ENCODE data around the gene UMPS.

Gene UMPS

GRCh38 chr3:124730129-124730940 lies at the start of gene UMPS:
UMPS (plus strand) TSS chr3:124730452; CDS start chr3:124730472, 20 bp downstream.
- DNase-seq (ENCODE audit: low read depth, low spot score) = peak; percentile 35

DNA sequence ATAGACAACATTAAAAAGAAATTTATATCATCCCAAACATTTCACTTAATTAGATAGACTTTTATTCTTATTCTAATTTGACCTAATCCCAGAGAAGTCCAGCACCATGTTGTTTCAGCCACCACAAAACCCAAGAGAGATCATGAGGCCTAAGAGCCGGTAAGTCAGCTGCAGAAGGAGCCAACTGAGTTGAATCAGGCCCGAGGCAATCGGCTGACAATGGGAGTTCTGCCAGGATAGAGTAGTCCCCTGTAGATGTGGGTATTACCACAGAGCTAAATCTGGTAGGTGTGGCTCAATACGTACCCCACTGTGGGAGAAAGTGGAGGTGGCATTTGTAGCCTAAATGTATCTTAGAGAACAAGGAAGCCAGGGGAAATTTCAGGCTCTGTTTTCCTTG lies 49.7 kb upstream of the UMPS start:
- no peak for DNase-seq (ENCODE audit: low read depth, low spot score)

DNA sequence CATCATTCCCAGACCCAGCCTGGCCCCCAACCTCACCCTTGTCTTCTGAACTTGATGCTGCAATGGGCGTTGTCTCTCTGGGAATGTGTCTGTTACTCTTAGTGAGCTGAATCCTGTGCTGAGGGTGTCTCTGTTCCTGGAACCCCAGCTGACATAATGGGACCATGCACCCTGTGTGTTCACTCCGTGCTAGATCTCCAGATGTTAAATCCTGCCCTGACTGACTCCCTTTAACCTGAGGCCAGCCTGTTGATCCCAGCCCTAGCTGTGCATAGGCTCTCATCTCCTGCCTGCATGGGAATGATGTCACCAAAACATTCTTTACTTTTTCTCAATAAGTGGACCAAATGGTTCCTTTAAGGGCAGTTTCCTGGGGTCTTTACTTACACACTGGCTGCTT lies 48.0 kb upstream of the UMPS start:
- DNase-seq (ENCODE audit: low read depth, low spot score) = no peak

- DNase-seq (ENCODE audit: low read depth, low spot score) = no peak
Measured at GRCh38 chr3:124684459-124684858, 45.8 kb upstream of the UMPS start.

DNA sequence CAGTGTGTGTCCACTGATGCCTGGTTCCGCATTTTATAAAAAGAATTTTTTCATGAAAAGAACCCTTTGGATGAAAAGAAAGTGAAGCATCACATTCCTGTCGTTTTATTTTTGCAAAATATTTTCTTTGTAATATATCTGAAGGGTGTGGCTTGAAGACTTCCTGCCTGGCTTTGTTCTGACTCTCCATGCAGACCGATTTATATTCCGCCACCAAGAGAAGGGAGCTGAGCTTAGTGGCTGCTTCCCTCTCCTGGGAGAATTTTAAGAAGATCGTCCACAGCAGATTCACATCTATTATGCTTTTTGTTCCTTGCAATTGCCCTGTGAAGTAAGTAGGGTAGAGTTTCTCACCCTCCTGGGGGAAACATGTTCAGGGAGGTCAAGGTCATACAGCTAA lies 45.2 kb upstream of the UMPS start:
- DNase-seq (ENCODE audit: low read depth, low spot score) = no peak

- no peak for DNase-seq (ENCODE audit: low read depth, low spot score)
Measured at GRCh38 chr3:124685481-124685880, 44.8 kb upstream of the UMPS start.

DNA sequence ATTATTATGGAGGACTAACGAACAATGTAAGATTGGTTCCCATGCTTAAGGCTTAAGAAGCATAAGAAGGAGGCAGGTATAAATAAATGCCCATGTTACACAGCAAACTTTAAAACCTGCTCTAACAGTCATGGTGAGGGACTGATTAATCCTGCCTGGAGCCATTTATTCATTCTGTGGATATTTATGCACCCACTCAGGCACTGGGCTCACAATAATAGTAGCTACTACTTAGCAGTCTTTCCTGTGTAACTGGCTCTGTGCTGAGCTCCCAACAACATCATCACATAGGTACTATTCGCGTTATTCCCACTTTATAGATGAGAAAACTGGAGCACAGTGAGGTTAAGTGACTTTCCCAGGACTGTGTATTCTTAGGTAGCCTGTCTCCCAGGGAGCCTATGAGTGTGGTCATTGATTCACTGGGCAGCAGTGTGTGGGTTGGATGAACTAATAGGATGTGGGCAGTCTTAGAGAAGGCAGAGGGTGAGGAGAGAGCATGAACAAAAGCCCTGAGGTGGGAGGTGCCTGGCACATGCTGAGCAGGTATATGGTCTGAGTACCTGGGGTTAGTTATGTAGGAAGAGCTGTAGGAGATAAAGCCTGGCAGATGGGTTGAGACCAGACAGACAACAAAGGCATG lies 44.1 kb upstream of the UMPS start:
- DNase-seq (ENCODE audit: low read depth, low spot score) = no peak

- peak; percentile 33 for DNase-seq (ENCODE audit: low read depth, low spot score)
Measured at GRCh38 chr3:124688581-124689454, 41.4 kb upstream of the UMPS start.

DNA sequence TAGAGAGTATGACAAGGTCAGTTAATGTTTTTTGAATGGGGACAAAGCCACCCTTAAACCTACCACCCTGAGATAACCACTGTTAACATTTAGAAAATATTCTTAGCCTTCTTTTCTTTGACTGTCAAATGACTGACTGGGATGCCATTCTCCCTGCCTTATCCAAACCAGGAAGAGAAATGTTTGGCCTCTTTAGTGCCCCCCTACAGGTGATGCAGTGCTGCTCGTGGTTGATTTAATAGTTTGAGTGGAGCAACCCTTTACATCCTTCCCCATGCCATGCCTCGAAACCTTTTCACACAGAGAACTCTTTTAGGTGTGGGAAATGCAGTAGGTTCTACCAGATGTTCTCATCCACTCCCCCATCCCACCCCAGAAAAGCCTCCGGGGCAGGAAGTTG lies 38.7 kb upstream of the UMPS start:
- DNase-seq (ENCODE audit: low read depth, low spot score) = no peak

- no peak for DNase-seq (ENCODE audit: low read depth, low spot score)
Measured at GRCh38 chr3:124694486-124694885, 35.8 kb upstream of the UMPS start.

DNA sequence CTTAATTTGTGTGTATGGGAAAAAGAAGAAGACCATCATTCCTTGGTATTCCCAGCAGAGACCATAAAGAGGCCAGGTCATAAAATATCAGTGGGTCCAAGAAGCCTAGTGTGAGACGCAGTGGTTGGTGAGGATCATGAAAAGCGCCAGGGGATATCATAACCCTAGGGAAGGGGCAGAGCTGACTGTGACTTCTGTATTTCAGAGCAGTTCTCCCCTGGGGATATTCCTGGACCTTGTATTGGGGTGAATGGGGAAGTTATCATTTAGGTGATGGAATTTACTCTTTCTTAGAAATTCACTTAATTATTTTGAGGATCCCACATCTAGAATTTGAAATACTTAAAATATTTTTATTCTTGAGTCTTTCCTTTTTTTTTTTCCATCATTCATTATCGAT lies 34.9 kb upstream of the UMPS start:
- DNase-seq (ENCODE audit: low read depth, low spot score) = no peak

DNA sequence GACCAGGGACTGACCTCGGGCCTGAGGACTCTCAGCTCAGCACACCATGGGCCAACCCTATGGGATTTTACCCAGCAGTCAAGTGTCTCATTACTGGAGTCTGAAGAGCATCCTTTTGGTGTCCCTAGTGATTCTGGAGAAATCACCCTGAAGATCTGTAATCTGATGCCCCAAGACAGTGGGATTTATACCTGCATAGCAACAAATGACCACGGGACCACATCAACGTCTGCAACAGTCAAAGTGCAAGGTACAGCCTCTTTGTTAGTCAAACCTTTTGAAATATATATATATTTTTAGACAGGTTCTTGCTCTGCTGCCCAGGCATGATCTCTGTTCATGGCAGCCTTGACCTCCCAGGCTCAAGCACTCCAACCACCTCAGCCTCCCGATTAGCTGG lies 34.2 kb upstream of the UMPS start:
- DNase-seq (ENCODE audit: low read depth, low spot score) = no peak

- no peak for DNase-seq (ENCODE audit: low read depth, low spot score)
Measured at GRCh38 chr3:124697302-124697701, 33.0 kb upstream of the UMPS start.

DNA sequence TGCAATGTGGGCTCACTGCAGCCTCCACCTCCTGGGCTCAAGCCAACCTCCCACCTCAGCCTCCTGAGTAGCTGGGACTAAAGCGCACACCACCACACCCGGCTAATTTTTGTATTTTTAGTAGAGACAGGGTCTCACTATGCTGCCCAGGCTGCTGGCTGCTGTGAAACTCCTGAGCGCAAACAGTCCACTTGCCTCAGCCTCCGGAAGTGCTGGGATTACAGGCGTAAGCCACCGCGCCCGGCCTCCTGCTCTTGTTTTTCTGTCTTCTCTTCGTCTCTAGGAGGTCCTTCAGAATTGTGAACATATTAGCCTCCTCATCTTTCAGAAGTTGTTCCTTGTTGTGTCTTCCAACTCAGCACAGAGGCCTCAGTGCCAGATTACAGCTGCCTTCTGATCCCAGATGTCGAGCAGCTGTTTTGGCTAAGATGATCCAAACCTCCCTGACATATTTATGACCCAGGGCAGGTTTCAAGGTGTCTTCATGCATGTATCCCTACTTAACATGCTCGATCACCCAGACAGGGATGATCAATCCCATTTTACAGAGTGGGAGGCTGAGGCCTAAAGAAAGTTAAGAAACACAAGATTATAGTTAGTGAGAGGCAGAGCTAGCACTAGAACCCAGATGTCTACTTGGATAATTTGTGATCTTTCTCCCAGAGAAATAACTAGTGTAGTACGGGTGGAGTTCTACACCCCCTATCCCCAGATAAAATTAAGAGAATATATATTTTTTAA lies 32.1 kb upstream of the UMPS start:
- DNase-seq (ENCODE audit: low read depth, low spot score) = no peak

- no peak for DNase-seq (ENCODE audit: low read depth, low spot score)
Measured at GRCh38 chr3:124699051-124699450, 31.2 kb upstream of the UMPS start.

DNA sequence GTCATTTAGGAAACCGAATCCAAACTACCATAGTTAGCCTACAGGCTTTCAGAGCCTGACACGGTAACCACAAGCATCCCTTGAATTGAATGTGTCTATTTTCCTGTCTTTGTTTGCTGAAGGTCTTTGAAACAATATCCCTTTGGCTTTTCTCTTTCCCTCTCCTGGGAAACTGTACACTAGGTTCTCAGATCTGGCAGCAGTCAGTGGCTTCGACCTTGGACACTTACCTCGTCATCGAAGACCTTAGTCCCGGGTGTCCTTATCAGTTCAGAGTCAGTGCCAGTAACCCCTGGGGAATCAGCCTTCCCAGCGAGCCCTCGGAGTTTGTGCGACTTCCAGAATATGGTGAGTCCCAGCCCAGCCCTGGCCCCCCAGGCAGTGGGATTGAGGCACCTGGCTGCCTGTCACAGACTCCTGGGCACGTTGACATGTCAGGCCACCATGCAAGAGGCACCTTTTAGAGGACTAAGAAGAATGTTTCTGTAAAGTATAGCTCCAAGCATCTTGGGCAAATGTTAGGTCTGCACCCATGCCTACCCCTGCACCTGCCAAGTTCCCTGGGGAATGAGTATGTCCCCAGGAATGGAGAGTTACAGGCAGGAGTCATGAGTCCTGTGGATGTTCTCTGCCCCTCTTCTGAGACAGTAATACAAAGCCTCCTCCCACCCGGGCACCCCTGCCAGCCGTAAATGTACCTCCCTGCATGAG lies 30.4 kb upstream of the UMPS start:
- no peak for DNase-seq (ENCODE audit: low read depth, low spot score)

DNA sequence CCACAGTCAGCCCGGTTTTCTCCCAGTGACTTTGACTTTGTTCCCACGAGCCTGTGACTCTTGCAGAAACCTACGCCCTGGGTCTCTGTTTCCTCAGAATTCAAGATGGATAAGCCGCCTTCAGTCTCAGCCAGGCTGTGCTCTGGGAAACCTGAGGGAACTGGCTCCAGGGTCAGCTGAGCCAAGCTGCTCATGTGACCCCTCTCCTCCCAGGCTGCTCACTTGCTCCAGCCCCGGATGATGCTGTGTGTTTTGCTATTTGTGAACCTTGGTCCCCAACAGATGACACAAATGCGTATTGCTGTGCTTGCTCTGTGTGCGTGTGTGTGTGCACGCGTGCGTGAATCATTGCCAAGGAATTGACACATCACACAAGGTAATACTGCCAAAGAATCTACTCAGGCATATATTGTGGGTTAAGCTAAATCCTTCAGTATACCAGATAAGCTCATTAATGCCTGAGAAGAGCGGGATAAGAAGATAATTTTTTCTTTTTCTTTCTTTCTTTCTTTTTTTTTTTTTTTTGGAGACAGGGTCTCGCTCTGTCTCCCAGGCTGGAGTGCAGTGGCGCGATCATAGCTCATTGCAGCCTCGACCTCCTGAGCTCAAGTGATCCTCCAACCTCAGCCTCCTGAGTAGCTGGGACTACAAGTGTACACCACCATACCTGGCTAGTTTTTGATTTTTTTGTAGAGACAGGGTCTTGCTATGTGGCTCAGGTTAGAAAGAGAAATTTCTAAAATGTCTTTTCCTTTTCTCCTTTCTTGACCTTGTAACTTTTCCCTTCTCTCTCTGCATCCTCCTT lies 29.2 kb upstream of the UMPS start:
- no peak for DNase-seq (ENCODE audit: low read depth, low spot score)

- no peak for DNase-seq (ENCODE audit: low read depth, low spot score)
Measured at GRCh38 chr3:124701687-124702086, 28.6 kb upstream of the UMPS start.

DNA sequence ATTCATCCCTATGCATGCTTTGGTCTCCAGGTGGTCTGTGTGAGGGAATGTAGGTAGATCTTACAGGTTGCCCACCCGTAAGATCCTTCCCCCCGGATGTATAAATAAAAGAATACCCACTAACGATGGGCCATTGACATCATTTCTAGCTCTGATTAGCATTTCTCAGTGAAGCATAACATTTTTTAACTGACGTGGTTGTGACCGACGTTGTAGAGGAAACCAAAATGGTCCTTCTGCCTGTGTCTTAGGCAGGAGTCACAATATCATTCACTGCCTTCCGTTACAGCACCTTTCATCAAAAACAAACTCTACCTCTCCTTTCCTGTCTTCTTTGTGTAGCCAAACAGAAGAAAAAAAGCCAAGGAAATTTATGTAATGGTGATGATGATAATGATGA lies 27.3 kb upstream of the UMPS start:
- DNase-seq (ENCODE audit: low read depth, low spot score) = no peak

DNA sequence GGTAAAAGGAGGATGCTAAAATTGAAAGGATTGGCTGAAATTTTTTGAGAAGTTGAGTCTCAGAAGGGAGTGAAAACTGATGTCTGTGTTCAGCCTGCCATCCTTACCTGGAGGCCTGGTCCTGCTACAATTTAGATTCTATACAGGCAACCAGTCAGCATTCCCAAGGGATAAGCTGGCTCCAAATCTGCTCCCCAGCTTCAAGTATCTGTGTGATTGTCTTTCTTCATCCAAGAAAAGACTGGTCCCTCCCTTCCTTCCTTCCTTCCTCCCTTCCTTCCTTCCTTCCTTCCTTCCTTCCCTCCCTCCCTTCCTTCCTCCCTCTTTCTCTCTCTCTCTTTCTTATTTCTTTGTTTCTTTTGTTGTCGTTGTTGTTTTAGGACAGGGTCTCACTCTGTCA lies 24.7 kb upstream of the UMPS start:
- DNase-seq (ENCODE audit: low read depth, low spot score) = no peak
